ENCODE results near the gene FAM53A. TPM values are rescaled to one million over a fixed set of nuclear protein-coding genes. Genes with fewer than 3 reads are reported as not detected.

The FAM53A gene
- total RNA-seq, 1 experiment from 2014 or later = 2.4 TPM

DNA sequence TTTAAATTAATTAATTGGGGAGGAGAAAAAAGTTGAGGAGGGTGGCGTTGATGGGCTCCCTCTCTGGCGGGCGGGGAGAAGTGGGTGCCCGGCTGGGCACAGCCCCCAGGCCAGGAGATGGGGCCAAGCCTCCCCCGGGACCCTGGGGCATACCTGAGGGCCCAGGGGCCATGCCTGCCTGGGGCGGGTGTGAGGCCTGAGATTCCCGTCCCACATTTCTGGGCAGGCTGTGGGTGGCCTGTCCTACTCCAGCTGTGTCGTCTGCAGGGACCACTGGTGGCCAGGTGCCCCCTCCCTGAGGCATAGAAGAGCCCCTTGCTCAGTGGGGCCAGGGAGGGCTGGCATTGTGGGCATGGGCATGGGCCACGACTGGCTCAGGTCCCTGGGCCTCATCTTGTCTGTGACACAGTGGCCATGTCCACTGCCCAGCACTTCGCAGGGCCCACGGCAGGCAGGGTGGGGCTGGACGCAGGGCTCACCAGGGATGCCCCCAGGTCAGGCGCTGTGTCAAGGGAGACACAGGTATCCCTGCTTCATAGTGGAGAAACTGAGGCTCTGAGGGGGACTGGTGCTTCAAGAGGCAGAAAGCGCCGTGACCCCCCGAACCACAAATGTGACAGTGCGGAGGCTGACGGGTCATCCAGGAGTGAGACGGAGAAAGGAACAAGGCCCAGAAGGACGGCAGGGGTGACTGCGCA is 60.1 kb downstream of the FAM53A start:
- DNase-seq (ENCODE audit: low spot score) = no peak

DNA sequence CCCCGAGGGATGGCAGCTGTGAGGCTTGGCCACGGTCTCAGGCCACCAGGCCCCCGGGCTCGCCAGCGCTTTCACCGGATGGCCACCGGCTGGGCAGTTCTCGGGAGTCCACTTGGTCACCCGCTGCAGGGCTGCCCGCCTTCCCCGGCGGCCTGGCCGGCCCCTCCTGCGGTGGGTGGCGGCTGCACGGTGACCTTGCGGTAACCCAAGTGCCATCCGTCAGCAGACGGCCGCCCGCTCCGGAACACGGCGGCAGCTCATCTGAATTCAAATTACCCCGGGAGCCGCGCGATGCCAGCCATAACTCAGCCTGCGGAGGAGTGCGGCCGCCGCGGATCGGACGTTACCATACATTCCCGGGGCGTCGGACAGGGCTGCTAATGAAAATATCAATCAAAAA is 60.7 kb downstream of the FAM53A start:
- no peak for DNase-seq (ENCODE audit: low spot score)

DNA sequence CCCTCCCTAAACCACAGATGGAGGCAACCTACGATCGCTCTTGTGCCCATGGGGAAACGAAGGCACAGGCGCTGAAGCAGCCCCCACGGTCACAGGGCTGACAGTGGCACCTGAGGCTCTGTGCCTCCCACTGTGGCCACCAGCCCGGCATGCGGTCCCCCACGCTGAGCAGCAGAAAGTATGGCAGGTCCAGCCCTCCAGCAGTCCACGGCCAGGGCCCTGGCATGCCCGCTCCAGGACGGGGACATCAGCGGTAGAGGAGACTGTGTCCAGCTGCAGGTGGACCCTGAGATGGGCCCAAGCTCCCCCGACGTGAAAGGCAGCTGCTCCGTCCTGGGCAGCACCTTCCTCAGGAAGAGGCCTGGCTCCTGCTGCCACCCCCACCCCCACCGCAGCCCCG is 61.2 kb downstream of the FAM53A start:
- no peak for DNase-seq (ENCODE audit: low spot score)

DNA sequence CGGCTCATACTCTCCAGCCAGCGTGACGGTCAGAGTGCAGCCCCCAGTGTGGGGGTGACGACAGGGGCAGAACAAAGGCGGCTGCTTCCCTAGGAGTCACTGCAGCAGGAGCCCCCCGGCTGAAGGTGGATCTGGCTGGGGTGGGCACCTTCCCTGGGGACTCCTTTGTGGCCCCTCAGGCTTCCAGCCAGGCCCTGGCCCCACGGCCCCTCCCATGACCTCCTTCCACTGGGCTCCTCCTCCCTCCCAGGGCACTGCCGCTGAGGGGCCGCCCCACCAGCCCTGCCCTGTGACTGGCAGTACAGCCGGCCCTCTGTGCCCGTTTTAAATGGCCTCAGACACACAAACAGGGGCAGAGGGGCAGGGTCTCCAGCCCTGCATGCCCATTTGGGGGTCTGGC is 61.9 kb downstream of the FAM53A start:
- no peak for DNase-seq (ENCODE audit: low spot score)

DNA sequence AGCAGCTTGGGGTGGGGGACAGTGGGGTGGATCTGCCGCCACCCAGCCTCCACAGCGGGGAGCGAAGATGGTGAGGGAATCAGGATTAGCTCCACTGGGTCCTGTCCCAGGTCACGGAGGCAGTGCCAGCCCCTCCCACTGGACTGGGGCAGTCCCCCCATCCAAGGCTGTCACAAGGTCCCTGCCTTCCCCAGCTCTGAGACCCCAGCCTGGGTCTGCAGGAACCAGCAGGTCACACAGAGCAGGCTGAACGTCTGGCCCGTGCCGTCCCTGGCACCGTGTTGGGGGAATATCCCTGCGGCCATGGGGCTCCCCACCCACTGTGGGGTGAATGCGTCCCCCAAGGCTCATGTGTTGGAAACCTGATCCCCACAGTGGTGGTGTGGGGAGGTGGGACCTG is 62.6 kb downstream of the FAM53A start:
- DNase-seq (ENCODE audit: low spot score) = no peak

DNA sequence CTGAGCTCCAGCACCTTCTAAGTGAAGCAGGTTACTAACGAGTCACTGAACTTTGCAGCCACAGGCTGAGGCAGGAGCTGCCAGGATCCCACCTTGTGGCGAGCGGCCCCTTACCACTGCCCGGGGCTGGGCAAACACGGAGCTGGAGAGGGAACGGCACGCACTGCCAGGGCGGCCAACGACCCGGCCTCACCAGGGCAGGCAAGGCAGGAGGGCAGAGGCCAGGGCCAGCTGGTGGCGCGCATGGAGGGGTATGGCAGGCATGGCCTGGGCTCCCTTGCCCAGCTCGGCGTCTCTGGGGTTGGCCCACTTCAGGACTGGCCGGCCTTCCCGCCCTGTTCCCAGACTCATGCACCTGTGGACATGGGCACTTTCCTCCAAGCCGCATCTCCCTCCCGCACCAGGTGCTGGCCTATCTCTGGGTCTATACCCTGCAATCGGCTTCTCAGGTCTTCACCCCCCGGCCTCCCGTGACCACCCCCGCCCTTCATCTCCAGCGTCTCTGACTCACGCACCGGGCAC is 64.9 kb downstream of the FAM53A start:
- DNase-seq (ENCODE audit: low spot score) = no peak

DNA sequence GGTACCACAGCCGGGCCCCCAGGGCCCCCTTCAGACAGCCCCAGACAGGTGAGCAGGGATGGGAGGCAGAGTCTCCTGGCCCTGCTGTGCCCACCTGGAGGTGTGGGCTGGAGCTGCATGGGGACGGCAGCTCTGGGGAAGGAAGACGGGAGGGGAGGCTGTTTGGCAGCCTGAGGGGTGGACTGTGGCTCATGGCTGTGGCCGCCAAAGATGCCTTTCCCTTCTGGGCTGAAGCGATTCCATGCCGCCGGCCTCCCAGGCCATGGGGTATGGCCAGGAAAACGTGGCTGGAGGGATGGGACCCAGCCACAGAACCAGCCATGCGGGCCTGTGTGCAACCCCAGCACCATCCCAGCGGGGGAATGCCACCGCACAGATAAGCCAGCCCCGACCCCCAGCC is 65.7 kb downstream of the FAM53A start:
- no peak for DNase-seq (ENCODE audit: low spot score)

DNA sequence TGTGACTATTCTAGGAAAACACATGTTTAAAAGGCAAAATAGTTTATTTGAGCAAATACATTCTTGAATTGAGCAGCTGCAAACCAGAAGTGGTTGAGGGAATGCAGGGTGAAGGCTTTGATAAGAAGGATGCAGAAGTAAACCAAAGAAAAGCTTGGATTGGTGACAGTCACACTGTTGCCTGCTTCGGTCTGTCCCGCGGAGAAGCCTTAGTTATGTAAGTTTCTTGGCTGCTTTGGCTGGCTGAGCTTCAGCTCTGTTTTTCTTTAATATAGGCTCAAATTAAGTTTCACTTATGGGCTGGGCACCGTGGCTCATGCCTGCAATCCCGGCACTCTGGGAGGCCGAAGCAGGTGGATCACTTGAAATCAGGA is 67.6 kb downstream of the FAM53A start:
- no peak for DNase-seq (ENCODE audit: low spot score)

DNA sequence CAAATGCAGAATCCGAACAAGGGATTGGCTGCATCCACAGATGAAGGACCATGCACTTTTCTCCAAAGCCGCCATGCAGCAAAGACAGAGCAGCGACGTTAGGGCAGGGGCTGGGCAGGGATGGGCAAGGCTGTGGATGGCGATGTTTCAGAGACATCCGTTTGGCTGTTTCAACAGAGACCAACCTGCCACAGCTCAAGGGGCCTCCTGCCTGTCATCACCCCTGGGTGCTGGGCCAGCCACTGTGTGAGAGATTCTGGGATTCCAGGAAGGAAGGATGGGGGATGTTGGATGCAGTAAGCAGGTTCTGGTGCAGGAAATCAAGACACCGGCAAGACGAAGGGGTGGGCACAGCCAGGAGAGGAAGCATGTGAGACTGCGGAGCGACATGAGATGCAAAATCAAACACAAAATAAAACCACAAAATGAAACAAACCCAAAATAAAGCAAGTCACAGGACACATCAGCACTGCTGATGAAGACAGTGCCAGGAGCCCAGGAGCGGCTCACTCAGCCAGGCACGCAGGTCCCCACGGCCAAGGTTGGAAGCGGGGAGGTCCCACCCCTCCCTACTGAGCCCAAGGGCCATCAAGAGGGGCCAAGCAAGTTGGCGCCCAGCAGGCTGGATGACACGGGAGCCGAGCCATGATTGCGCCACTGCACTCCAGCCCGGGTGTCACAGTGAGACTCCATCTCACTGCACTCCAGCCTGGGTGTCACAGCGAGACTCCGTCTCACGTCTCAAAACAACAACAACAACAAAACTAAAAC is 68.1 kb downstream of the FAM53A start:
- no peak for DNase-seq (ENCODE audit: low spot score)

DNA sequence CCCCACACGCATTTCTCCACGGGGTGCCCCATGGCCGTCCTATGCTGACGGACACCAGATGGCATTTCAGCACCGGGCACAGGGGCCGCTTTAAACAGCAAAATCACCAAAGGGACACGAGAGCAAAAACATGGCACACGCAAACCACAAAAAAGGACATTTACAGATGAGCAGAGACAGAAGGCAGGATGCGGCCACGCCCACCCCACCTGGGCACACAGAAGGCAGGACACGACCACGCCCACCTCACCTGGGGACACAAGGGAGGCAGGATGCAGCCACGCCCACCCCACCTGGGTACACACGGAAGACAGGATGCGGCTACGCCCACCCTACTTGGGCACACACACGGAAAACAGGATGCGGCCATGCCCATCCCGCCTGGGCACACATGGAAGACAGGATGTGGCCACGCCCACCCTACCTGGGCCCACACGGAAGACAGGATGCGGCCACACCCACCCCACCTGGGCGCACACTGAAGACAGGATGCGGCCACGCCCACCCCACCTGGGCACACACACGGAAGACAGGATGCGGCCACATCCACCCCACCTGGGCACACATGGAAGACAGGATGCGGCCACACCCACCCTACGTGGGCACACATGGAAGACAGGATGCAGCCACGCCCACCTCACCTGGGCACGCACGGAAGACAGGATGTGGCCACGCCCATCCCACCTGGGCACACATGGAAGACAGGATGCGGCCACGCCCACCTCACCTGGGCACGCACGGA is 69.1 kb downstream of the FAM53A start:
- no peak for DNase-seq (ENCODE audit: low spot score)

DNA sequence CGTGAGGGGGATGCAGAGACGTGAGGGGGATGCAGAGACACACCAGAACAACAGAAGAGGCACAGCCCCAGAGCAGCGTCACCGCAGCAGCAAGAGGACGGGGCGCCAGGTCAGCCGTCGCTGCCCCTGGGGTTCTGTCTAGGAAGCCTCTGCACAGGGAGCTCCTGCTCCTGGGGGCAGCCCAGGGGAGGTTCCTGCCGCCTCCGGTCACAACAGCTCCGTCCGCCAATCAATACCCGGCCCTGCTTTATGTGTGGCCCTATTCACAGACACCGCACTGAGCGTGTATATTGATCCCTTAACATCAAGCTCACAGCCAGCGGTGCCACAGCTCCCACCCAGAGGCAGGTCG is 69.6 kb downstream of the FAM53A start:
- DNase-seq (ENCODE audit: low spot score) = no peak

DNA sequence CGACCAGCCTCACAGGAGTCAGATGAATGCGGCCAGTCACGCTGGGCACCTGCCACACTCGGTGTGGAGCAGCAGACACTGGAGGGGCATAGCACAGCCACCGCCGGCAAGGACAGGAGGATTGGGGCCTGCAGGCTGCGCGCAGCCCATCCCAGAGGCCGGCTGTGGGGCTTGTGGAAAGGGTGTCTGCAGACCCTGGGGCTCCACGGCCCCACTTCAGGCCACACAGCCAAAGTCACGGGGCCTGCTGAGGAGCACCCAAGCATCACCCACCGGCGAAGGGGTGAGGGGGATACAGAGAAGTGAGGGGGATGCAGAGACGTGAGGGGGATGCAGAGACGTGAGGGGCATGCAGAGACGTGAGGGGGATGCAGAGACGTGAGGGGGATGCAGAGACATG is 70.1 kb downstream of the FAM53A start:
- DNase-seq (ENCODE audit: low spot score) = no peak

DNA sequence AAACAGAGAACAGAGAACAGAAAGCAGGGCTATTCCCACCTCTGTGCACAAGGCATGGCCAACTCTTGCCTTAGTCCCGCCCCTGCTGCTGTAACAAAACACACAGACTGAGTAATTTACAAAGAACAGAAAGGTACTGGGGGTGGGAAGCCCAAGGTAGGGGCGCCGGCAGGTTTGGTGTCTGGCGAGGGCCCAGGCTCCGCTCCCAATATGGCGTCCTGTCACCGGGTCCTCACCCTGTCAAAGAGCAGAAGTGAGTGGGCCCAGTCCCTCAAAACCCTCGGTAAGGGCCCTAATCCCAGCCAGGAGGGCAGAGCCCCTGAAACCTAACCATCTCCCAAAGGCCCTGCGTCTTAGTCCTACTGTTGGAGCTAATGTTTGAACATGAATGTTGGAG is 71.0 kb downstream of the FAM53A start:
- DNase-seq (ENCODE audit: low spot score) = no peak

DNA sequence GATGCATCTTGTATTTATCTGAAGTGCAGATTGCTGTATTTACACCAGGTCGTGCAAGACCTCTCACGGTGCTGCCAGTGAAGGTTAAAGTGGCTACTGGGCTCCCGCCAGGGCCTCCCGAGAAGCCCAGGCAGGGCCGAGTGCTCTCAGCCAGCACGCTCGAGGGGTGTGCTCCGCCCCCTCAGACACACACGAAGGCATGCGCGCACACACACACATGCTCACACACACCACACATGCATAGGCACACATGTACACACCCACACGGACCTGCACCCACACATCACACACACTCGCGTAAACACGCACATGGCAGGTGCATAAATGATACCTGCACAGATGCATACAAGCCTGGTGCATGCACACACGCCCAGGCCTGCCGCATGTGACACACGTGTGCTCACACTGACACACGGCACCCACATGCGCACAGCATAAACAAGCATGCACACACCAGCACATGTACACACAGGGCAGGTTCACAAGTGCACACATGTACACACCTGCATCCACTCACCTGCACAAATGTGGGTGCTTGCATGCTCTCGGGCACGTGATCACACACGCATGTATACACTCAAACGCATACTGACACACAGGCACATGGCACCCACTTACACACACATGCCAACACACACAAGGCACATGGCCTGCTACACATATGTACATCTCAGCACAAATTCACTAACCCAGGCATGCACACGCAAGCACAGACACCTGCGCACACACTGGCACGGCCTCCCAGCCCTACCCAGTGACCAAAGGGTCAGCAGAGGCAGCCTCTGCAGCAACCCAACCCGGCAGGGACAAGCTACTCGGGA is 71.6 kb downstream of the FAM53A start:
- DNase-seq (ENCODE audit: low spot score) = no peak

DNA sequence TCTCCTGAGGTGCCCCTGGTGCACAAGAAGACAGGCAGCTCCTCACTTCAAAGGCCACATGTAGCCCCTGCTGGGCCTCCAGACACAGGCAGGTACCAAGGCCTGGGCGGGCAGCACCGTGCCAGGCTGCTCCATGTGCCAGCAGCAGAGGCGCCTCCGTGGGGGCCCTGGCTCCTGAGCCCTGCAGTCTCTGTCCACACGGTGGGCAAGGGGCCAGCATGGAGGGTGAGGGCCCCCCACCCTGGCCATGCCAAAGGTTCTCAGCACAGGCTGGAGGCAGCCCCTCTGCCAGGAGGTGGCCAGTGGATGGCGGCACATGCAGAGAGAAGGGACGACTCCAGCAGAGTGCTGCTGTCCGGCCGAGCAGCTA is 72.6 kb downstream of the FAM53A start:
- DNase-seq (ENCODE audit: low spot score) = no peak

DNA sequence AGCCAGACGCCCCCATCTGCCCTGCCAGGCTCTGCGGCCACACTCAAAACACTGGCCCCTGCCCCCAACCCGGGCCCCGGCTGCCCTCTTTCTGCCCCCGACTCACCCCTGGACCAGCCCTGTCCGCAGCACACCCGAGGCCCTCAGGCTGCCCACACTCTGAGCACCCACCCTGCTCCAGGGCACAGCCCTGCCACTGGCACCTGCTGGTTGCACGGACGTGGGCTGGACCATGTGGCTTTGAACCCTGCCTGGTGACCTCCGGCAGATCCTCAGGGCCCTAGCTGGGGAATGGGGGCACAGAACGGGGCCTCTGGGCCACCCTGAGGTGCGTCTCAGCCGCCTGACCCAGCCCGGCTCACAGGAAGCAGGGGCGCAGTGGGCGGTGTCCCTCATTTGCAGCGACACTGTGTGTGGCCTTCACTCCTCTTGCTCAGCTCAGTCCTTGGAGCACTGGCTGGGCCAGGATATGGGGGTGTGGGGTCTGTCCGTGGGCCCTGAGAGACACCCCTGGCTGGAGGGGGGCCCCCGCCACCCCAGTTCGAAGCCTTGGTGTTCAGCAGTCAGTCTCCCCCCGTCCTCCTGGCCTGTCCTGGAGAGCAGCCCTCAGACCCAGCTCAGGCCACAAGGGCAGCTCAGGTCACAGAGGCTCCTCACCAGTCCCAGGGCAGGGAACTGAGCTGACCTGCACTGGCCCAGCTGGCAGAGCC is 73.2 kb downstream of the FAM53A start:
- DNase-seq (ENCODE audit: low spot score) = no peak

DNA sequence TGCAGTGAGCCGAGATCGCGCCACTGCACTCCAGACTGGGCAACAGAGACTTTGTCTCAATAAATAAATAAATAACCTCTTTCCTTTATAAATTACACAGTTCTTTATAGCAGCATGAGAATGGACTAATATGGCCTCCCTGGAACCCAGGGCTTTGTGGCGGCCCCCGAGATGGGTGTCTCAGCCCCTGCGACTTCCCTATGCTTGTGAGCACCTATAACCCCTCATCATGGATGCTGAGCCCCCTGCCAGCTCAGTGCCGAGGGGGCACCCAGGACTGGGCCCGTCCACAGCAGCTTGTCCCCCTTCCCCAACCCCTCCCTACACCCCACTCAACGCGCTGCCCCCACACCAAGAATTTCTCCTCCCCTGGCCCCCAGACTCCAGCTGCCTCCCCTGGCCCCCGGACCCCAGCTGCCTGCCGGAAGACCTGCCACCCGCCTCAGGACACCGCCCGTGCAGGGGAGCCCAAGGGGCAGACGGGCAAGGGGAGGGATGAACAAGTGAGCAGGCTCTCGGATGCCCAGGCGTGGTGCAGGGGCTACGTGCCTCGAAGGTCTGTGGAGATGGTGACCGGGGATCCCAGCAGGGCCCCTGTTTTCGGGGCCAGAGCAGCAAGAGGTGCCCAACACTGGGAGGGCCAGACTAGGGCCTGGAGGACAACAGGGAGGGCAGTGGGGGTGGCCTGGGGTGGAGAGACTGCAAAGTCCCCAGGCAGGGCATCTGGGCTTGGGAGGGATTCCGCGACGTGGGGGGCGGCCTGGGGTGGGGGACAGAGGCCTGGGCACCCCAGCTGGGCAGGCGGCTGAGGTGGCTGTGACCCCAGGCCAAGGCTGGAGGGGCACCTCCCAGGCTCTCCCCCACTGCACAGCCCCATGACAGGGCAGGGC is 74.0 kb downstream of the FAM53A start:
- no peak for DNase-seq (ENCODE audit: low spot score)

DNA sequence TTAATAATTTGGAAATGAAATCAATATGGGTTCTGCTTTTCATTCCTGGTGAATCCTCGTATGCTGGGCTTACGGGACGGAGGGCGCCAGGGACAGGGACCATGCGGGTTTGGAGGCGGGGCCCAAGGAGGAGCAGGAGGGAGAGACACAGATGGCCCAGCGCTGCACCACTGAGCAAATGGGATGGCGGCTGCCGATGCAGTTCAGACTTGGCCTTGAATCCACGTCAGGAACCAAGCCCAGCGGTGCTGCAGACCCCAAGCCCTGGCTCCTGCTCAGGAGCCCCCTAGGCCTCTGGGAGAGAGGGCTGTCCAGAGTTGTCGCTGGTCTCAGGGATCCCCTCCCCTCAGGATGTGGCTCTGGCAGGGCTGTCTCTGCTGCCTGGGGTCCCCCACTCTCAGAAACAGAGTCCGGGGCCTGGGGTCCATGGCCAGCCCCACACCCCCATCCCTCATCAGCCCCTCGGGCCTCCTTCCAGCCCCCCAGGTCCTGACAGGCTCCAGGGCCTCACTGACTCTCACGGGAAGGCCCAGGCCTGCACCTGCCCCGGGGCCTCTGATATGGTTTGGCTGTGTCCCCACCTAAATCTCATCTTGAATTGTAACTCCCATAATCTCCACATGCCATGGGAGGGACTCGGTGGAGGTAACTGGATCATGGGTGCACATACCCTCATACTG is 75.2 kb downstream of the FAM53A start:
- DNase-seq (ENCODE audit: low spot score) = no peak

DNA sequence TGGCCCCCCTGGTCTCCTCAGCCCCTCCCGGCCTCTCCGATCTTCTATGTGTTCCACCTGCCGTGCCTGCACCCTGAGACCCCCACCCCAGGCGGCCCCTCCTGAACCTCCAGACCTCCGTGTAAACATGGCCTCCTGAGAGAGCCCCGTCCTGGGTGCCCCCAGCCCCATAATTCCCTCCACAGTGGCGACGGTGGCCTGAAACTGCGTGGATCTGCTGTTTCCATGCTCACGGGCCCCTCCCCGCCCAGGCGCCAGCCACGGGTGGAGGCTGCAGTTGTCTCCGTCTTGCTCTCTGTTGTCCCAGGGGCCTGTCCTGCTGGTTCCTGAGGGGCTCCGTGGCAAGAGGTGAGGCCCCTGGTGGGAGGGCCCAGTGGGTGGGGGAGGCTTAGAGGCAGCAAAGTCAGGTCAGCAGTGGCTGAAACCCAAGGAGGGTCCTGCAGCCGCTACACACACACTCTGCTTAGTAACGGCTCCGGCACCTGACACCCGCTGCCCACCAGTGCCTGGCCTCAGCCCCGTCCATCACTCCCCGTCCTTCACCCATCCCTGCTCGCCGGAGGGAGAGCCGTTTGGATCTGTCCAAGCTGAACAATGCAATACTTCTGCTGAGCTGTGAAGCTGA is 75.8 kb downstream of the FAM53A start:
- no peak for DNase-seq (ENCODE audit: low spot score)
